ENCODE data around the gene SGCA. TPM values are rescaled to one million over a fixed set of nuclear protein-coding genes. Genes with fewer than 3 reads are reported as not detected.
A peak's percentile ranks its signal among the peaks of the same experiment; 100 is the strongest.

SGCA gene
- total and polyA plus RNA-seq, 12 donors = 0.28 to 5.5 (median 1.6) TPM; not detected in 4

- Histone ChIP-seq H3K4me3 (peak overlapping the region in 3 of 4 donors; percentile 17 to 63 (median 24)), H3K27ac (peak overlapping the region in 4 of 5 donors; percentile 10 to 88 (median 62)), H3K9me3 (replicated peaks in 1 of 3) (no peaks in the 10 kb centered on the region), H3K36me3 (replicated peaks in 1 of 2) (peaks cover 0 to 17% of the 10 kb centered on the region in 2 donors), H3K27me3 (peaks cover 21% of the 10 kb centered on the region), H3K4me1 (replicated peaks in 1 of 2) (peaks cover 3 to 8% of the 10 kb centered on the region in 2 donors)
- TF ChIP-seq POLR2A (IDR thresholded peaks at IDR 0.05) (peak in 1 of 2 donors; percentile 37), CTCF (IDR thresholded peaks at IDR 0.05) (peak; percentile 97 to 100 (median 100))
- DNase-seq = peak; percentile 84 to 93 (median 86)
- 0 to 2% (median 1%) methylated on average over 30 to 55 of the region's 55 CpGs for WGBS, 4 donors
- intact Hi-C loops (cut with DNase I) = loop anchor here (2.0 to 5.0 kb wide), 3 partner anchors 70 to 97 kb away; no protein-coding TSS in a partner anchor
These were observed 34.9 kb downstream of the SGCA start for GRCh38 chr17:50200457-50201275.

GRCh38 chr17:50201276-50201854, 35.6 kb downstream of the SGCA start, which contains the start of gene COL1A1:
TSS of gene COL1A1 (minus strand) at chr17:50201631. CDS start at chr17:50201513, 118 bp downstream.
- H3K4me3 ChIP-seq = peak within 1 kb of the TSS in 3 of 4 donors; percentile 17 to 63 (median 24)
- peaks cover 3 to 8% of the 10 kb centered on the region in 2 donors for H3K4me1 ChIP-seq (replicated peaks in 1 of 2)
- H3K27ac ChIP-seq = peak within 1 kb of the TSS in 4 of 5 donors; percentile 10 to 88 (median 62)
- no peaks in the 10 kb centered on the region for H3K9me3 ChIP-seq (replicated peaks in 1 of 3)
- peak; percentile 38 to 70 (median 52) for DNase-seq
- 3 to 10% (median 8%) methylated on average over 15 to 34 of the region's 34 CpGs for WGBS, 4 donors
- H3K27me3 ChIP-seq = peaks cover 21% of the 10 kb centered on the region
- intact Hi-C loops (cut with DNase I) = loop anchor here (2.0 to 5.0 kb wide), 3 partner anchors 69 to 96 kb away; no protein-coding TSS in a partner anchor
- TF ChIP-seq CTCF (IDR thresholded peaks at IDR 0.05) = no peak
- peak; percentile 69 to 71 for TF ChIP-seq POLR2A (IDR thresholded peaks at IDR 0.05)
- H3K36me3 ChIP-seq (replicated peaks in 1 of 2) = peaks cover 0 to 16% of the 10 kb centered on the region in 2 donors

- peak in 1 of 7 donors; percentile 7 for DNase-seq
- Histone ChIP-seq H3K4me1 (replicated peaks in 1 of 2) (peaks cover 3 to 18% of the 10 kb centered on the region in 2 donors), H3K36me3 (replicated peaks in 1 of 2) (no peaks in the 10 kb centered on the region), H3K27me3 (peaks cover 16% of the 10 kb centered on the region), H3K27ac (peak overlapping the region in 2 of 5 donors; percentile 8 to 63), H3K9me3 (replicated peaks in 1 of 3) (no peaks in the 10 kb centered on the region), H3K4me3 (no peak overlapping the region)
- WGBS, 4 donors = 47 to 63% (median 60%) methylated on average over 11 to 14 of the region's 14 CpGs
- TF ChIP-seq POLR2A (IDR thresholded peaks at IDR 0.05) = no peak
- no peak for TF ChIP-seq CTCF (IDR thresholded peaks at IDR 0.05)
- intact Hi-C loops (cut with DNase I) = loop anchor here in 1 of 2 donors (5.0 kb wide), 1 partner anchor 94 kb away; no protein-coding TSS in a partner anchor
These were observed 37.3 kb downstream of the SGCA start for GRCh38 chr17:50203086-50203485.
